SIG-M5 treated with dmso at 0.1 percent for 504 hours (cell line): Measurements from ENCODE around the gene PPP1R8.
"Not testable (repeated sequence)": the region's sequence is repeated elsewhere in the genome, so short reads cannot be mapped to it uniquely, and the experiment has no call there.

Experiments
- DNase-seq: peaks from one replicate; lab custom pipeline; 2025; ENCODE audit not compliant: unreplicated experiment; lab: John Stamatoyannopoulos, UW

PPP1R8 gene

DNA sequence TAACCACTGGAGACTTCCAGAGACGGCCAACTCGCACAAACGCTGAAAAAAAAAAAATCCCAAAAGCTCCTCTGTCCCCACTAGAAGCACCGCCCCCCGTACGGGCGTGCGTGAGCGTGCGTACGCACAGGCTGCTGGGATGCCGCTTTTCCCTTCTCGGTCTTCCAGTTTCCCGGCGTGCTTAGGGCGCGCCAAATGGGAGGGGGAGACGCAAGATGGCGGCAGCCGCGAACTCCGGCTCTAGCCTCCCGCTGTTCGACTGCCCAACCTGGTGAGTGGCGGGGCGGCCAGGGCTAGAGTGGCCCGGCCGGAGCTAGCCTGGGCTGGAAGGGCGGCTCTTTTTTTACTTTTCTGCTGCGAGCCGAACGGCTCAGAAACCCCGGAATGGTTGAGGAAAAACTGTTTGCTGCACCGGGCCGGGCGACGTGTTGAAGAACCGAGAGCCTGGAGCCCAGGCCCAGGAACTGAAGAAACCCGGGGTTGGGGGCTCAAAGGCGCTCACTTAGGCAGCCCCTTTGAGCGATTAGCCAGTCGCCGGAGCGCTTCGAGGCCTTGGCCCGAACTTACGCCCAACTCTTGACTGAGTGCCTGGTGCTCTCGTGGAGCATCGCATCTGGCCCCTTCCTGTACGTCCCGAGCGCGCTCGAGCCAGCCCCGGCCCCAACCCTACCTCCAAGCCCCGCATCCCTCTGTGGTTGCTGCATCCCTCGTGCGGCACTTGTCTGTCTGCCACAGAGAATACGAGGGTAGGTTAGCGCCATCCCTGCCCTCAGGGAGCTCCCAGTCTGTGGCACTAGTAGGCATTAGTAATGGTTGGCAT is at the start of gene PPP1R8:
Gene PPP1R8 (plus strand): TSS at position 162 of the 820 bp plus-strand sequence. CDS start 54 bp downstream, at position 216.
- peak; percentile 91 for DNase-seq

DNA sequence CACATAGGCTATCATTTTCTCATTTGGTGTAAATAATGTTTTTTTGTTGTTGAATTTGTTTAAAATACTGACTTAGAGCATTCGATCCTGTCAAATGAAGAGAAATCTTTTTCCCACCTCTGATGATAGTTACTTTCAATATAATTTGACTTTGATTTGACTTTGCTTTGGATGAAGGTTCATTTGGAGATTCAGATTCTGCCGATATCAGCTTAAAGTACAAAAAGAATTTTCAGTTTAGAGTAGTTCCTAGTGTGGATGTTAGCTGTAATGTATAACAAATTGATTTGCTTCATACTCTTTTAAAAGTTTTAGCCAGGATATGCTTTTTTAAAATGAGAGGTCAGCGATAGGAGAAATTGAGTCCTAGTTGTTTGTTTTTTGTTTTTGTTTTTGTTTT is 47.6 kb upstream of the PPP1R8 start:
- no peak for DNase-seq

DNA sequence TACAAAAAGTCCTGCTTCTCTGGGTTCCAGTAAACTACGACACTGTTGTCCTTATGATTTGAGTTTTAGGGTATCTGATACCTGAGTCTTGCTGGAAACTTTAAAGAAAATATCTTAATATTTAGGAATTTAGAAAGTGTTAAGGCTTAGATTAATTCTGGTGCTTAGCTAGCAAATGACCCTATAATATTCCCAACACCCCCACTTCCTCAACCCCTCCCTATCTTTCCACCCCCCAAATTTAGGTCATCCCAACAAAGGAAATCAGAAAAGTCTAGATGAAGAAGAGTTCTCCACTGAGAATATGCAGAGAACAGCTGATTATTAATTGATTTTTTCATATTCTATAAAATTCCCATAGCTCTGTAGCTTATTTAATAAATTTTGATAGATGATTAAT is 45.9 kb upstream of the PPP1R8 start:
- no peak for DNase-seq

GRCh38 chr1:27785781-27786455 is 44.7 kb upstream of the PPP1R8 start:
- DNase-seq = no peak

GRCh38 chr1:27787895-27788294 is 42.7 kb upstream of the PPP1R8 start:
- DNase-seq = no peak

DNA sequence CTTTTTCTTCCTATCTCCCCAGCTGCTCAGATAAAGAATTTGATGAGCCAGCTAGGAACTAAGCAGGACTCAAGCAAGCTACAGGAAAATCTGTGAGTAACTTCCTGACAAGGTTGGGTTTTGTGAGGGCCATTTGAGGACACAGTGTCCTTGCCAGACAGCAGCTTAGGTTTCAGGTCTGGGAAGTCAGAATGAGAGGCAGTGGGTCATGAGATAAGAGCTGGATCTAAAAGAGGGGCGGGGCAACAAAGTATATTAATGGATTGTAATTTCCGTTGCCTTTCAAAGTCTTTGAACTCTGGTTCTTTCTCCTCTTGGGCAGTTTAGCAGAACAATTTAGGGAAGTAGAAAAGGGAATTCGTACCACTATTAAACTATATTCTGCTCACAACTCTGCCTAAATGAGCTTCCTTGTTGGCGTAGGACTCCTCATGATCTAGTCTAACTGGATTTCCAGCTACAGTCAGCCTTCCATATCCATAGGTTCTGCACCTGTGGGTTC is 41.0 kb upstream of the PPP1R8 start:
- no peak for DNase-seq

DNA sequence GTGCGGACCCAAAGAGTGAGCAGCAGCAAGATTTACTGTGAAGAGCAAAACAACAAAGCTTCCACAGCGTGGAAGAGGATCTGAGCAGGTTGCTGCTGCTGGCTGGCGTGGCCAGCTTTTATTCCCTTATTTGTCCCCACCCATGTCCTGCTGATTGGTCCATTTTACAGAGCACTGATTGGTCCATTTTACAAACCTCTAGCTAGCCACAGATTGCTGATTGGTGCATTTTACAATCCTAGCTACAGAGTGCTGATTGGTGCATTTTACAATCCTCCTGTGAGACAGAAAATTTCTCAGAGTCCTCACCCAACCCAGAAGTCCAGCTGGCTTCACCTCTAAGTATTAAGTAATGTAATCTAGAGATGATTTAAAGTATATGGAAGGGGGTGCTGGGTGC is 40.3 kb upstream of the PPP1R8 start:
- not testable (repeated sequence) for DNase-seq

DNA sequence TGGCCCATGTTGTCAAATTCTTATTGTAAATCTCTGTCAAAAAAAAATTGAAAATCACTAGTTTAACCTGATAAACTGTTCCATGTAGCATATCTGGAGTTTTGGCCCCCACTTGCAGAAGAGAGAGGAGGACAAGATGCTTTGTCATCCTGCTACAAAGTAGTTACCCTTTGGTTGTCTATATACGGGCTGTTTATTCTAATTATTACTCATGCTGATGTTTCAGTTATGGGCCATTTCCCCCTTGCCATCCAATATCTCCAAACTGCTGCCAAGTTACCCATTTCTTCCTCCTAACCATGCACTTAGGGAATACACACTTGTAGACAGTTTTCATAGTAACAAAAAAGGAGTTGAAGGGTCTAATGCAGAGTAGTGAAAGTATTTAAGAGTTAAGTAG is 35.0 kb upstream of the PPP1R8 start:
- no peak for DNase-seq

DNA sequence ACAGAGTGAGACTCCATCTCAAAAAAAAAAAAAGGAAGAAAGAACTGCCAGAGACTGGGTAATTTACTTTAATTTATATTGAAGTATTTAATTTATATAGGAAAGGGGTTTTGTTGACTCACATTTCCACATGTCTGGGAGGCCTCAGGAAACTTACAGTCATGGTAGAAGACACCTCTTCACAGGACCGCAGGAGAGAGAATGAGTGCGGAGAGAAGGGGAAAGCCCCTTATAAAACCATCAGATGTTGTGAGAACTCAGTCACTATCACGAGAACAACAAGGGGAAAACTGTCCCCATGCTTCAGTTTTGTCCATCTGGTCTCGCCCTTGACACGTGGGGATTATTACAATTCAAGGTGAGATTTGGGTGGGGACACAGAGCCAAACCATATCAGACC is 25.8 kb upstream of the PPP1R8 start:
- no peak for DNase-seq

DNA sequence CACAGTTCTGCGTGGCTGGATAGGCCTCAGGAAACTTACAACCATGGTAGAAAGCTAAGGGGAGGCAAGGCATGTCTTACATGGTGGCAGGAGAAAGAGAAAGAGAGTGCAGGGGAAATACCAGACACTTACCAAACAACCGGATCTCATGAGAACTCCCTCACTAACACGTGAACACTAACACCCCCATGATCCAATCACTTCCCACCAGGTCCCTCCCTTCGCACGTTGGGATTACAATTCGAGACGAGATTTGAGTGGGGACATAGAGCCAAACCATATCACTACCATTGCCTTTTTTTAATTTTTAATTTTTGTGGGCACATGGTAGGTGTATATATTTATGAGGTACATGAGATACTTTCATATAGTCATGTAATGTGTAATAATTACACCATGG is 23.8 kb upstream of the PPP1R8 start:
- no peak for DNase-seq

DNA sequence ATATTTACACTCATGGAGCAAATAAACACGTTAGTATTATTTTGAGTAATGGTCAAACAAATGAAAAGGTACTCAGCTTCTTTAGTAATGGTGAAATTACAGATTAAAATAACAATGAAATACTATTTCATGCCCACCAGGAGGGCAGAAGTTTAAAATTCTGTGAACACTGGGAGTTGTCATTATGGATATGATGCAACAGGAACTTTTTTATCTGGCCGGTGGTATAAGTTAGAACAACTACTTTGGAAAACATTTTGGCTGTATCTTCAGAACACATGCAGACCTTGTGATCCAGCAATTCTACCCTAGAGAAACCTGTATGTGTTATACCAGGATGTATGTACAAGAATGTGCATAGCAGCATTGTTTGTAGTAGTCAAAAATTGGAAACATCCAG is 23.2 kb upstream of the PPP1R8 start:
- no peak for DNase-seq

DNA sequence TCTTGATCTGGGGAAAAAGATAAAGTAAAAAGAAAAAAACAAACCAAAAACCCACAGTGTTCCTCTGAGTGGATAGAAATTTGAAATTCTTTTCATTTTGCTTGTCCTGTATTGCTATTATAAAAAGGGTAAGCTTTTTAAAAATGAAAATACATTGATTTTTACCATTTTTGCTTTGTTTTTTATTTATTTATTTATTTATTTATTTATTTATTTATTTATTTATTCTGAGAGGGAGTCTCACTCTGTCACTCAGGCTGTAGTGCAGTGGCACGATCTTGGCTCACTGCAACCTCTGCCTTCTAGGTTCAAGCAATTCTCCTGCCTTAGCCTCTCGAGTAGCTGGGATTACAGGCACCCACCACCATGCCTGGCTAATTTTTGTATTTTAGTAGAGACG is 22.5 kb upstream of the PPP1R8 start:
- DNase-seq = not testable (repeated sequence)

- no peak for DNase-seq
Observed at GRCh38 chr1:27809883-27810282, 20.7 kb upstream of the PPP1R8 start.

DNA sequence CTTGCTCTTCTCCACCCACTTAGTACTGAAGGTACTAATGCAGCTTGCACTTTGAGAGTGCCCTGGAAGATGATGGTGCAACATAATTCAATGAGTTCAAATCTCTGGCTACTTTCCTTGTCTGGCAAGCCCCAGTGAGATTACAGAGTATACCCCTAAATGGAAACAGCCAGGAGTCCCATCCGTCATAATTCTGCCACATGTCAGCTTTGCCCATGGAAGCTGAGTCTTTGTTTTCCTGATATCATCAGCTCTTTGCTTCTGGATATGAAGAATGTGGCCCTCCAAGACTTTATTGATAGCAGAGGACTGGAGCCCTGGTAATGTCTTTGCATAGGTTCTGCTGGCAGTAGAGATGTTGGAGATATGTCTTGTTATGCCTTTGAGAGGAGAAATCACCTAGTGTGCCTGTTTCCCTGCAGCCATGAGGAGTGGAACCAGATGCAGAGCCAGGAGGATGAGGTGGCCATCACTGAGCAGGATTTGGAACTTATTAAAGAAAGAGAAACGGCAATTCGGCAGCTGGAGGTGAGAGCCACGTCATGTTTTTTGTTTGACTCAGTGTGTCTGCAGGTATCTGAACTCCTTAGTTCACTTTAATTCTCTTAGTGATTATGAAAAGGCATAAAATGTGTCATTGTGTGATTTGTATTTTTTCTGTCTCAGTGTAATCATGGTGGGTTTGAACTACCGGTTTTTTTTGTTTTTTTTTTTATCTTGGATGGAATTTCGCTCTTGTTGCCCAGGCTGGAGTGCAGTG is 18.7 kb upstream of the PPP1R8 start:
- no peak for DNase-seq

- DNase-seq = no peak
Observed at GRCh38 chr1:27816921-27817630, 13.5 kb upstream of the PPP1R8 start.

DNA sequence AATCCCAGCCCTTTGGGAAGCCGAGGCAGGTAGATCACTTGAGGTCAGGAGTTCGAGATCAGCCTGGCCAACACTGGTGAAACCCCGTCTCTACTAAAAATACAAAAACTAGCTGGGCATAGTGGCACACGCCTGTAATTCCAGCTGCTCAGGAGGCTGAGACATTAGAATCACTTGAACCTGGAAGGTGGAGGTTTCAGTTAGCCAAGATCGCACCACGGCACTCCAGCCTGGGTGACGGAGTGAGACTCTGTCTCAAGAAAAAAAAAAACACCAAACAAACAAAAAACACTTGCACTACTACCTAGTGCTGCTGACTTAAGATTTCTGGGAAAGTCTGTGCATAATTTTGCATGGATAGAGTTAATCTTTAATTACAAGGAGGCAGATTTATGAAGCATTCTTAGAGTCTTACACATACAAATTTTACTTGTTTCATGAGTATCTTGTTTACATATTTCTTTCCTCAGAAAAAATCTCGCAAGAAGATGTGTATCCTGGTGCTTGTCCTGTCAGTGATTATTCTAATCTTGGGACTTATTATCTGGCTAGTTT is 8.7 kb upstream of the PPP1R8 start:
- no peak for DNase-seq

- DNase-seq = no peak
Observed at GRCh38 chr1:27823784-27824183, 6.8 kb upstream of the PPP1R8 start.

DNA sequence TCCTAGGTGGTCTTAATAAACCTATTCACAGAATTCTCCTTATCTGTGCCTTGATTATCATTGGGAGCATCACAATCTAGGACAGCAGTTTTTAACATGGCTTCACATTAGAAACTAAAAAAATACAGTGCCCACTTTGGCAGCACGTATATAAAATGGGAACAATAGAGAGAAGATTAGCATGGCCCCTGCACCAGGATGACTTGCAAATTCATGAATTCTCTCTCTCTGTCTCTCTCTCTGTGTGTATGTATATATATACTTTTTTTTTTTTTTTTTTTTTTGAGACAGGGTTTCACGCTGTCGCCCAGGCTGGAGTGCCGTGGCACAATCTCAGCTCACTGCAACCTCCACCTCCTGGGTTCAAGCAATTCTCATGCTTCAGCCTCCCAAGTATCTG is 6.2 kb upstream of the PPP1R8 start:
- no peak for DNase-seq

DNA sequence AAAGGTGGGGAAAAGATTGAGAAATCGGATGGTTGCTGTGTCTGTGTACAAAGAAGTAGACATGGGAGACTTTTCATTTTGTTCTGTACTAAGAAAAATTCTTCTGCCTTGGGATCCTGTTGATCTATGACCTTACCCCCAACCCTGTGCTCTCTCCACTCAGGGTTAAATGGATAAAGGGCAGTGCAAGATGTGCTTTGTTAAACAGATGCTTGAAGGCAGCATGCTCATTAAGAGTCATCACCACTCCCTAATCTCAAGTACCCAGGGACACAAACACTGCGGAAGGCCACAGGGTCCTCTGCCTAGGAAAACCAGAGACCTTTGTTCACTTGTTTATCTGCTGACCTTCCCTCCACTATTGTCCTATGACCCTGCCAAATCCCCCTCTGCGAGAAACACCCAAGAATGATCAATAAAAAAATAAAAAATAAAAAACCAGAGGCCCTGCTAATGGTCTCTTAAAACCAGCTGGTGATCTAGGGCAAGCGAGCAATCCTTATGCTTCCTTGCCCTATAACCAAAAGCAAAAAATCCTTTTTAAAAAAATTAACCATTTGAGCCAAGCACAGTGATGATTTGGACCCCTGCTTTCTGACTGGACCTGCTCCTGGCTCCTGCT is 1.1 kb upstream of the PPP1R8 start:
- not testable (repeated sequence) for DNase-seq
